ENCODE data around the gene CDCA4.

The CDCA4 gene

DNA sequence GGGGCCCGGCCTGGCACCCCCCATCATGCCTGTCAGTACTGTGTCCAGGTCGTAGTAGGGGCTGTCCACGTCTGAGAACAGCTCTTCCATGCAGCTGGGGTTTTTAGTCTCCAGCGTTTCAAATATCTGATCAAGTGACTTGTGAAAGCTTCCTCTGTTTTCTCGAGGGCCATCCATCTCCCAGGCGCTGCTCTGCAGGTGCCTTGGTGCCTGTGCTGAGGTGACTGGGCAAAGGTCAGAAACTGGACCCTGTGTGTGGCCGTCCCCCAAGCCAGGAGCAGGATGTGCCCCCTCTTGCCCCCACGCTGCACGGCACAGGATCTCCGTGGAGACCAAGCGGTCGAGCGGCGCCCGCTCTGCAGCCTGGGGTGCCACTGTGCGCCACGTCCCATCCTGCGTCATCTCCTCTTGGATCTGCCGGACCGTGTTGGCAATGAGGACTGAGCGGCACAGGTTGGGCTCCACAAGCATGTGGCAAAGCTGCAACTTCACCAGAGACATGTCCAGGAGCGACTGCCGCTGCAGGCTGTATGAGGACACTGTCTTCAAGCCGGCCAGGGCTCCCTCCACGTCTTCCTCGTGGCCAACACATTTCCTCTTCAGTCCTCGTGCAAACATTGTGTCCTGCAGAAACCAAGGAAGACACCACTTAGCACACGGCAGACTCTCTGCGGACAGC, 9.4 kb downstream of the CDCA4 start:
- DNase-seq, result no peak

DNA sequence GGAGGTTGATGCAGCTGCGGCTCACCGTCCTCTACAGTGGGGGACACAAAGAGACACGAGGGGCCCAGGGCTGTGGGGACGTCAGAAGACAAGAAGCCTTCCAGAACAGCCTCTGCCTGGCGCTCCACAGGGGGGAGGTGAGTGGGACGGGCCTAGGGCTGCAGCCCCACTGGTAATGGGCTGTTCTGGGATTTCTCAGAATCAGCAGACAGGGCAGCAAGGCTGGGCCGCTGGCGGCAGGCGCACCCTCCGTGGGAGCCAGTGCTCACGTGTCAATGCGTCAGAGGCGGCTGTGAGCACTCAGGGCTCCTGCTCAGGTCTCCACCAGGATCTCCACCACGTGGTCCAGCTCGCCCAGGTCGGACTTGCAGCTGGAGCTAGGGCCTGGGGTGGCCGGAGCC, 10.0 kb downstream of the CDCA4 start:
- no peak for DNase-seq

DNA sequence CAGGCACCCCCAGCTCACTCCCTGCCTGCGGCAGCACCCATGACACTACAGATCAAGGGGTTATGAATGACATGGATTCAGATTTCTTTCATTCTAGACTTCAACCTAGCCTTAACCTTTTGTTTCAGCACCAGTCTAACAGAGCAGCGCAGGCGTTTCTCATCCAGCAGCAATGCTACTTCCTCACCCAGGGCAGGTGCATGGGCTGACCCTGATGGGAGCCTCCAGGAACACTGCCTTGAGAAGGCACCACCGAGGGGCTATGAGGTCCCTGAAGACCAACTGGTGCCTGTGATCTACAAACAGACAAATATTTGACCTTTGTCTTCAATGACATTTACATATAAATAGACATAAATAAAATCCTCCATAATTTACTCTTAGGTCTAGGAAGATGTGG, 10.8 kb downstream of the CDCA4 start:
- no peak for DNase-seq

DNA sequence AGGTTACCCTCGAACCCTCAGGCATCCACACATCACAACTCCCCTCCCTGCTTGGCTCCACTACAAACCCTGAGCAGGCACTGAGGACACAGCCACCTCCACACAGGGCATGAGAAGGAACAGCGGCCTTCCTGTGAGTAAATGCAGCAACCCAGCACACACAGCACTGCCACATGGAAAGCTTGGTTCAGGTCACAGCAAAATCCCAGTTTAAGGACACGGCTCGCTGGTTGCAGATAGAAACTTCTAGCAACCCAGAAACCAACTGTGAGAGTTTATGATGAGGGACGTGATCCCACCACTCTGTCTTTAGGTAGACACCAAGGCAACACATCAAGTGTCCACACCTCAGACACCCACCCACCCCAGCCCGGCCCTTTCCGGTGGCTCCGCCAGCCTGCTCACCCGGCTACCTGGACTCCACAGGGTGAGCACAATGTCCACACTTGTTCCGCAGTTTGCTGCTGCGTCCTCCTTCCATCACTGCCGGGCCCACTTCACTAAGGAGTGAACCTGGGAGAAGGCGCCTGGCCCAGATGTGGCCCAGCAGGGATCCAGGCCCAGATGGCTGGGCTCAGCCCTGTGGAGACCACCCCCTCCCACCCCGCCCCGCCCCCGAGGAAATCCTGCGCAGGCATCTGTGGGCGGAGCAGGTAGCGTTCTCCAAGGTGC, 13.2 kb downstream of the CDCA4 start:
- DNase-seq, result no peak

DNA sequence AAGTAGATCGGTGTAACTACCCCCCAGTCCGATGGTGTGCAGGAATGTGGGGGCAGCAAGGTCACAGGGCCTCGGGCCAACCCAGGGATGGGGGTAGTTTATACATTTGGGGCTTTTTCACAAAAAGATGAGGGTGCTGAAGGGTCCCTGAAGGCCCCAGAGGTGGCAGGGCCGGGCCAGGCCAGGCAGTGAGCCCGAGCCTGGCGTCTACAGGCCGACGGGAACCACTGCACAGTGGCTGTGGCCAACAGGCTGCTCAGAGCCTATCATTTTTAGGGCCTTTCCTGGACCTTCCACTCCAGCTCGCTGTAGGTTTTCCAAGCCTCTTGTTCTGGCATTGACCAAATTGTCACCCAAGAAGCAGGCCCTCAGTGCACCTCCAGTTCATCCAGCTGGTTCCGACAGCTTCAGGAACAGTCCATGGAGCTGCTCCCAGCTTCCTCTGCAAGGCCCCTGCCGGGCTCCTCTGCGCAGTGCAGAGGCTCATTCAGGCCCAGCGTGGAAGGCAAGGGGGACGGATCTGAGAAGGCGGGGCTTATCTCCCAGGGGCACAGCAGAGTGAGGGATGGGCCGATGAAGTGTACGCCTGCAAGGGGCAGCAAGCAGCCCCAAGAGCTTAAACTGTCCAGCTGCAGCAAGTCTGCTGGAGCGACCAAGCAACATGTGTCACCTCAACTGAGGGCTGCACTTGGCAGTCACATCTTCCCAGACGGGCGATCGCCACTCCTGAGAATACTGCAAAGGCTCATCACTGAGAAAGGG, 13.9 kb downstream of the CDCA4 start:
- DNase-seq, result no peak

DNA sequence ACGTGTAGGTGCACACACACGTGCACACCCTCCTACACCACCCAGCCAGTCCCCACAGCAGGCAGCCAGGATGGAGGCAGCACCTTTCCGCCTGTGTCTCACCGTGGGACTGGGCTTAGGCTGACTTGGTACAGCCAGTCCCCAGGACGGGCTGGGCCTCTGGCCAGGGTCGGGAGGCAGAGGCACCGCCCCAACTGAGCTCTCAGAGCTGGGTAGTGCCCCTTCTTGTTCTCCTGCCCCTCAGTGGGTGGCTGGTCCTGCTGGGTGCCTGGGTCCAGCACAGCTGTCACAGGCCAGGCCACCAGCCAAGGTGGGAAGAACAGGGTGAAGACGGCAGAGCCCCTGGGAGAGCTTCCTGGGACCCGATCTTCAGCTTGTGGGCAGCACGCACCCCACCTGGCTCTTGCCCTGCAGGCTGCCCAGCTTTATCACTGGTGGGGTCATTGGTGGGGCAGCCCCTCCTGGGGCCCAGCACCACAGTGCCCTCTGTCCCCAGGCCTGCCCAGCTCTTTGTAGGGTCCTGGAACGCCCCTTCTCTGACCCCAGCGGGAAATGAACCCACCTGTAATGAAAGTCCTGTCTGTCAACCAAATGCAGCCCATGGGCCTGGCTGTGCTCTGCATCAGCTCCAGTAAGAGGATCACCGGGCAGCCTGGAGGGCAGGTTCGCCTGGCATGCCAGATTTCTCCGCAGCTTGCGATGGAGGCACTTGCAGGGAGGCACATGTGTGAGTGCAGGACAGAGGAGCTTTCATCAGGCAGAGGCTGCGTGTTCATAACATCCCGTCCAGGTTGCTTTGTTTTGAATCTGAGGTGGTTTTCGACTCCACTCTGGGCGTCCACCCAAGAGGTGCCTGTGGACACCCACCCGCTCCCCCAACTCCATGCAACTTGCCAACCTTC, 14.7 kb downstream of the CDCA4 start:
- no peak for DNase-seq

DNA sequence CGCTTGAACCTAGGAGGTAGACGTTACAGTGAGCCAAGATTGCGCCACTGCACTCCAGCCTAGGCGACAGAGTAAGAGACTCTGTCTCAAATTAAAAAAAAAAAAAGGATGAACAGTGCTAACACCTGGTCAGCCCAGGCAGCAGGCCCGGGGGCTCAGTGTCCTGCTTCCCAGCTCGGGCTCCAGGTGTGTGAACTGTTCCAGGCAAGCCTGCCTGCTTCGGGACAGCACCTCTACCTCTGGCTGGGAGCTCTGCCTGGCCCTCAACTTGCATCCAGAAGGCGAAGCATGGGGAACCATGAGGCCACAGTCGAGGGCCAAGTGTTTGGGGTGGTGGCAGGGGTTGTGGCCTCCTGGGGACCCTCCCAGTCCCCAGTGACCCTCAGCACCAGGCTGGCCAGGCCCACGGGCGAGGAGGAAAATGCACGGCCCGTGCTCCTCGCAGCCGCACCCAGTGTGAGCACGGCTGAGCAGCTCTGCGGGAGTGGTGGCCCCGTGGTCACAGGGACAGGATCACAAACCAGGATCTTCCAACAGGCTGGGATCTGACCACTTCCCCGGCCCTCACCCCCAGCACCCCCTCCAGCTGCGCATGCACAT, 15.5 kb downstream of the CDCA4 start:
- DNase-seq, result no peak

DNA sequence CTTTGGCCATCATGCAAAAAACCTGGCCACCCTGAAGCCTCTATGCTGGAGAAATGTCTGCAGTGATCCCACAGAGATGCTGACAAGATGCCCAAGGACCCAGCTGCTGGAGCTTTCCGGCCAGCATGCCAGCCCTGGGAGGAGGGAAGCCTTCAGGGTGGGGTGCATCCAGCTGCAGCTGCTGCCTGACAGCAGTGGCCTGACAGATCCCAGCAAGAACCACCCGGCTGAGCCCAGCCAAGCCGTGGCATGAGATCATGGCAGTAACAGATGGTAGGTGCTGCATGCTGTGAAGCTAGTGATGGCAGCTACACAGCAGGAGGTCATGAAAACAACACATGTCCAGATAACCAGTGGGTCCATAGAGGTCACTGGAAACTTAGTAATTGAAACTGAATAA, 21.5 kb downstream of the CDCA4 start:
- no peak for DNase-seq

DNA sequence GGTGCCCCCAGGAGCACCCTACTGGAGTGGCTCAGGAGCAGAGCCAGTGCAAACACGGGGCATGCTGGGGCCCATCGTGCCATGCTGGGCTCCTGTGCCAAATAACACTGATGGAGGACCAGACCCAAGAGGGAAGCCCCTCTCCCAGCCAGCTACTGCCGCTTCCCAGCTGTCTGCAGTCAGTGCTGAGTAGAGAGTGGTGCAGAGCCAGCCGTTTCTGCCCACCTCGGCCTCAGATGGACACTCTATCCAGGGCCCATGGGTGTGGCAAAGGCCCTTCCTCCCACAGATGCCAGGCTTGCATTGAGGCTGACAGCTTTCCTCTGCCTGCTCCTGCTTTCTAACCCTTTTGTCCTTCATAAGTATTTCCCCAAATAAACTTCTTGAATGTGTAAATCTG, 22.1 kb downstream of the CDCA4 start:
- DNase-seq, result no peak

DNA sequence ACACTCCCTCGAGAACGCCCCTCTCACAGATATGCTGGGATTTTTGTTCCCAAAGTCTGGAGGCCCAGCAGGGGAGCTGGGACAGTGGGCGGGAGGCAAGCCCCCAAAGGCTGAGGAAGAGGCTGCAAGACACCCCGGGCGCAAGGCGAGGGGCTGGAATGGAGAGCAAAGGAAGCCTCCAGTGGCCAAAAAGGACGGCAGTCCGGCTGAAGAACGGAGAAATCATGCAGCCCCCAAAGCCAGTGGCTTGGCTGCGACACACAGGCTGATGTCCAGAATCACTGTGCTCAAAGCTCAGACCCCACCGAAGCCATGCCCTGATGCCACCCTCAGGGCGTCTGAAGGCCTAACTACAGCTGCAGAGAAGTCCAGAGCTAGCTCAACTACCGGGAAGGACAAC, 24.4 kb downstream of the CDCA4 start:
- DNase-seq, result no peak

DNA sequence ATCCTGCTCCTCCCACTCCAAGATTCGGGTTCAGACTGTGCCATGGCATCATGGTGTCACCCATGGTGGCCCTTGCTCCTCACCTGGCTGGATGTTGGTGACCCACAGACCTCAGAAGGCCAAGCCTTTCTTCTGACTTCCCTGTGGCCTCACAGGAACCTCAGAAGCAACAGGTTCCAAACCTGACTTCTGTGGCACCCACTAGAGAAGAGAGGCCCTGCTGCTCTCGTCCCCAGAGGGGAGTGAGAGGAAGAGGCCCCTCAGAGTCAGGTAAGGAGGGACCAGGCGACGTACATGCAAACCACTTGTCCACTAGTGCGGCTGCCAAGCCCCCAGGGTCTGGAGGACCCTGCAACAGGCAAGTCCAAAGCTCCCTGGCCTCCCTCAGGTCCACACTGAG, 24.9 kb downstream of the CDCA4 start:
- DNase-seq, result no peak

DNA sequence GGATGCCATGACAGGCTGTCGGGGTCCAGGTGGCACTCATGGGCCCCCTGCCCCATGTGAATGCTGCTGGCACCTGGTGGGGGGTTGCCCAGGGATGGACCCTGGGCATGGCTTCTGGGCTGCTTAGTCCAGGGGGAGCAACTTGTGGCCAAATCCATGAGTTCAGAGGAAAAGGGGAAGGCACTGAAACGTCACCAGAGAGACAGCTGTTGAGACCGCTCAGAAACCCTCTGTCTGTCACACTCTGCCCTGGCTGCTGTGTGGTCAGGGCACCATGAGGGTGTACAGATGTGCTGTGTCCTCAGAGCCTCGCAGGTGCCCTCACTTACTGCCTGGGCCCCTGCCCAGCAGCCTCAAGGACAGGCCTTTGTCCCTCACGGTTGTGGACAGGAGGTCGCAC, 25.9 kb downstream of the CDCA4 start:
- DNase-seq, result no peak

DNA sequence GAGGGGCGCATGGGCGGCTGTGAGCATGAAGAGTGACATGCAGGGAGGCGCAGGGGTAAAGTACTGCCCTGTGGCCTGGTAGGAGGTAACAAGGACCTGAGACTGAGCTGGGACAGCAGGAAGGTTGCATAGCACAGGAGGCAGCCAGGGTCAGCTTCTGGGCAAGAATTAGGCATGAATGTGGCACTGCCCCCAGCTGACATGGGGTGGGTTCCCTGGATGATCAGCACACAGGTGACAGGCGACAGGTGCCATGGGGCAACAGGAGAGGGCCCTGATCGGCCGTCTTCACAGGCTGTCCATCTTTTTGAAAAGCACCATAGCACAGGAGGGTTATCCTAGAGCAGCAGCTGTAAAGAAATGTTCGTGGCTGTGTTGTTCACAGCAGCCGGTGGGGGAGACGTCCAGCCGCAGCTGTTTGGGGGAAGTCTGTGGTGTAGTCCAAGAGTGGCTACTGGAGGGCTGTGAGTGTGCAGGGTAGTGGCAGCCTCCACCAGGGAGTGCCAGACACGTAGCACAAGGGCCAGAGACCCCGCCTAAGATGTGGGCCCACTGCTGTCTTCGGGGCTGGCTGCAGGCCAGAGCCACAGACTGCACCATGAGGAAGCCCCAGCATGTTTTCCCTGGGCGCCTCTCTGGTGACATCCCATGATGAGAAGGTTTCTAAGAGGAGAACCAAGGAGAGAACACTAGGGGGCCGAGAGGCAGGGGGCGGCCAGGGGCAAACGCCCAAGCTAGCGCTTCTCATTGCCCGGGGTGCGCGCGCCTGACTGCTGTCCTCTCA, 26.9 kb downstream of the CDCA4 start:
- DNase-seq, result no peak

DNA sequence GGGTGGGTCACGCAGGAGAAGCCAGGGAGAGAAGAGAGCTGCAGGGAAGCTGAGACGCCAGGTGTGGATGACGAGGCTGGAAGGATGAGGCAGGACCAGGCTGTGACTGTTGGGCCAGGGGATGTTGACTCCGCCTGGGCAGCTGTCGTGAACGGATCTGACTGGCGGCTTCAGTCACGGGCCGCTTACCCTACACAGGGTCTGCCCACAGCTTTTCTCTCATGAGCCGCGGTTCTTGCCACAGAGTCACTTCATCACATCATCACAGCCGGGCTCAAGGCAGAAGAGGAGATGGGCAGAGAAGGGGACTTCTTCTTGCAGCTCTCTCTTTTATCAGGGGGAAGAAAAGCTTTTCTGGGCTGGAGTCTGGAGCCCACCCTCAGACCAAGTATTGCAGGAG, 27.6 kb downstream of the CDCA4 start:
- no peak for DNase-seq

DNA sequence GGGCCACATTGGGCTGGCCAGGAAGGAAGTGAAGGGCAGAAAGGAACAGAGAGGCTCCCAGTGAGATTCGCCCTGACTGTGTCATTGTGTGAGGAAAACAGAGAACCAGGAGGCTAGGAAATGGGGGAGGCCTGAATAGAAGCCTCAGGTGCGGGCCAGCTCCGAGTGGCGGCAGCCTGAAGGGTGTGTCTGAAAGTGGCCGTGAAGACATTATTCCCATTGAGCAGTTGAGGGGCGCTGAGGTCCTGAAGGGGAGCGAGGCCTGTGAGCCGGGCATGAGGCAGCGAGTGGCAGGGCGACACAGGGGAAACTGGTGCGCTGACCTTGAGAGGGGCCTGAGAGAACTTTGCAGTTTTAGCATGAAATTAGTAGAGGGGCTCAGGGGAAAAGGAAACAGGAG, 28.4 kb downstream of the CDCA4 start:
- DNase-seq, result no peak

DNA sequence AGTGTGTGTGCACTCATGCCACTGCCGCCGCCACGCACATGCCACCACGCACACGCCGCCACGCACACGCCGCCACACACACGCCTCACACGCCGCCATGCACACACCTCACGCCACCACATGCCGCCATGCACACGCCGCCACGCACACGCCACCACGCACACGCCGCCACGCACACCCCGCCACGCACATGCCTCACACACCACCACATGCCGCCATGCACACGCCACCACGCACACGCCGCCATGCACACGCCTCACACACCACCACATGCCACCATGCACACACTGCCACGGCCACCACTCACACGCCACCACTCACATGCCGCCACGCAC, 29.0 kb downstream of the CDCA4 start:
- no peak for DNase-seq

DNA sequence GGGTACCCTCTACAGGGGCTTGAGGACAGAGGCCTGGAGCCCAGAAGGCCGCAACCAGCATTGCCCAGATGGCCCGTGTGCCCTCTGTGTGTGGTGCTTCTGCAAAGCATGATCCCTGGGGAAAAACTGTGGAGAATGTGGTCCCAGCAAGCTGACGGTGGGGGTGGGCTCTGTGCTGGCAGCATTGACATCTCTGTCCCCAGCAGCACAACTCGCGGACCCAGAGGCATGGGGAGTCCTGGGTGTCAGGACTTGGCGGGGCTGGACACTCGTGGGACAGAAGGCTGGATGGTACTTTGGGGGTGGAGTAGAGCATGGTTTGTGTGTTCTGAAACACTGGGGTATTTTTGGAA, 31.0 kb downstream of the CDCA4 start:
- DNase-seq, result no peak

DNA sequence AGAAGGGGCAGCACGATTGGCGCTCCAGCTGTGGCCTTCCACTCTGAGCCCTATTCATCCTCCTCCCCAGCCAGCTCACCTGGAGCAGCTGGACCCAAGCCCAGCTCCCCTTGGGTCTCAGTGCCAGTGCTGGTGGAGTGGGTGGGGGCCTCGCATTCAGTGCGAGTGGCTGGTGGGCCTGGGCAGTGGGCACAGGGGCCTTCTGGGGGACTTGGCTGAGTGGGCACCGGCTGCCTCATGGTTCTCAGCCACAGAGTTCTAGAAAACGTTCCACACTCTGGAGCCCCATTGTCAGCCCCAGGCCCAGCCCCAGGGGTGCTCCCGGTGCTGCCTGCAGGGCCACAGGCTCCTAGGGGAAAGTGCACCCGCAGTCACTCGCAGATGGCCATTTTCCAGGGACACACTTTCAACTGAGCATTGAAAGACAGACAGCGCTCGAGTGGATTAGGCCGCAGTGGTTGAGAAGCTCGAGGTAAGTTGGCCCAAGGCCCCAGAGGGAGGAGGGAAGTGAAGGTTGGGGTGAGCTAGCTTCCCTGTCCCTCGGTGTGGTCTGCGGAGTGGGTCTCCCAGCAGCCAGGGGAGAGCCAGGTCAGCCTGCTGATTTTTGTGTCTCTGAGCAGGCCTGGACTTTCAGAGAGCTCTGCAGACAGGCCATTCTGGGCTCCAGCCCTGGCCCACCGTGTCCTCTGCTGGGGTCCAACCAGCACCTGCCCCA, 31.5 kb downstream of the CDCA4 start:
- no peak for DNase-seq

DNA sequence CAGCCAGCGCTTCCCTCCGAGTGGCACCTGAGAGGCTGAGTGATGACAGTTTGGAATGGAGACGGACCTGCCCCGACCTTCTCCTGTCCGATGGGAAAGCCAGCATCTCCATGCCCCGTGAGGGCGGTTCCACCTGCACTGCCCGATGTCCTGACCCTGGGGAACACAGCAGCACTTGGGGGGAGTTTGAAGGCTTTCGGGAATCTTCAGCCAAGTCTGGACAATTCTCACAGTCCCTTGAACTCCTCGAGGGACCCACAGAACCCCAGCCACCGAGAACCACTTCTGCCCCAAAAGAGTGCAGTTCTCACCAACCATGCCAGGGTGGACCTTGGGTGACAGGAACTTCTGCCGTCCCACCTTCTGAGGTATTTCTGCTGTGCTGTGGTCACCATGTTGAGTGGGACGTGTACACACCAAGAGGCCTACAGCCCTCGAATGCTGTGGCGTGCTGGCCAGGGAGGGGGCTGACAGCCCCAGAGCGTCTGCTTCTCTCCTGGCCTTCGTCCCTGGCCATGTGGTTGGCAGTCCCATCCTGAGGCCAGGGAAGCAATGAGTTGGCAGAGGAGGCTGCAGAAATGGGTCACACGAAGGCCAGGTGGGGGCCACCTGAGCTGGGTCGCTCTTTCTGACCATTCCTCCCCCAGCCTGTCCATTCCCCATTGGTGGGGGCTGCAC, 34.3 kb downstream of the CDCA4 start:
- DNase-seq, result no peak

DNA sequence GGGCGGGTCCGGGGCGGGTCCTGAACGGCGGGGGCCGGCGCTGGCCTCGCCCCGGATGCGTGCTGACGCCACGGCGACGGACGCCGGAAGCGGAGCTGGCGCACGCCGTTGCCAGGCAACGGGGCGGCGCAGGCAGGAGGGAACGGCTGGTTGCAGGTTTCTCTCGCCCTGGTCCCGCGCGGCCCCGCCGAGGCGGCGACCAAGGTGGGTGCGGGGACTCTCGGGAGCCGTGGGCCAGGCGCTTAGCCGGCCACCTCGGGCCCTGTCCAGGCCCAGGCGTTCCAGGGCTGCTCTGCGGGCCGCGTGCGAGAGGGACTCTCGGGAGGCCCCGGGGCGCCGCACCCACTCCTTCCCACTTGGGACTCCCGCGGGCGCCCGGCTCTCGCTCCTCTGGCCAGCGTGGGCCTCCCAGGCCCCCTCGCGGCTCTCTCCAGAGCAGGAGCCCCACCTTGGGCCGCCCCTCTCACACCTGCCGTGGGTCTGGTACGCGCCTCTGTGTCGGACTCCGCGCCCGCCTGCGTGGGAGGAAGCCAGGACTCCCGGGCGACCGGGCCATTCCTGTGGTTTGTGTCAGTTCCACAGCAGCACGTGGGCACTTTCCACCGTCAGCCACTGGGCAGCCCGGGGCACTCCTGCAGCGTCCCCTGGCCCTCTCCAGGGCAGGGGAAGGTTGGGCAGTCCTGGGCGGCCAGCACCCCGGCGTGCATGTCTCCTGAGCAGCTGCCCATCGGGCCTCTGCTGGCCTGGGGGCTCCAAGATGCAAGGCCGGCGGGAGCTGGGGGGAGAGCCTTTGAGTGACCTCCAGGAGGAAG, 35.0 kb downstream of the CDCA4 start, which contains the start of gene CLBA1:
CLBA1 (plus strand) TSS at position 114 of the 812 bp plus-strand sequence; CDS start at position 758, 644 bp downstream.
- peak; percentile 25 for DNase-seq
